Glutamatergic neuron (in vitro differentiated cells): ENCODE data around the gene NAA25. TPM values are rescaled to one million over a fixed set of nuclear protein-coding genes. Genes with fewer than 3 reads are reported as not detected.
"Not testable (repeated sequence)": the region's sequence is repeated elsewhere in the genome, so short reads cannot be mapped to it uniquely, and the experiment has no call there.

ENCODE experiments used
- DNase-seq: peaks from one replicate; pipeline ENCODE4 v3.0.0; 2022
- H3K27ac Mint-ChIP-seq: one replicate; pipeline ENCODE4 v1.8.0; 2020; ENCODE audit warnings: mild to moderate bottlenecking, mixed read lengths, inconsistent platforms; ENCODE audit not compliant: unreplicated experiment
- H3K27me3 Mint-ChIP-seq: one replicate; pipeline ENCODE4 v1.8.0; 2020; ENCODE audit warnings: mild to moderate bottlenecking, moderate library complexity, mixed read lengths, inconsistent platforms; ENCODE audit not compliant: unreplicated experiment
- H3K36me3 Mint-ChIP-seq: one replicate; pipeline ENCODE4 v1.8.0; 2020; ENCODE audit warnings: mild to moderate bottlenecking, mixed read lengths, inconsistent platforms; ENCODE audit not compliant: unreplicated experiment
- H3K4me1 Mint-ChIP-seq: one replicate; pipeline ENCODE4 v1.8.0; 2020; ENCODE audit warnings: mild to moderate bottlenecking, low read depth, mixed read lengths, inconsistent platforms; ENCODE audit not compliant: unreplicated experiment
- H3K4me3 Mint-ChIP-seq: one replicate; pipeline ENCODE4 v1.8.0; 2020; ENCODE audit warnings: mild to moderate bottlenecking, mixed read lengths, inconsistent platforms; ENCODE audit not compliant: unreplicated experiment
- H3K9me3 Mint-ChIP-seq: one replicate; pipeline ENCODE4 v1.8.0; 2020; ENCODE audit warnings: mild to moderate bottlenecking, moderate library complexity, mixed read lengths, inconsistent platforms; ENCODE audit not compliant: unreplicated experiment
- total RNA-seq: library from RNA; stranded (reverse); fragmentation: NEBNext Ultra II Directional; extraction: Animal tissue kit (Norgen Biotek cat#: 25700); gene quantifications from one replicate; pipeline ENCODE4 v1.2.1, GENCODE V29; 2021; ENCODE audit not compliant: unreplicated experiment
- TF ChIP-seq, protein P1 (sequence below): fragments of 200-600 bp; sonication (generic); IDR thresholded peaks from one replicate; pipeline ENCODE4 v1.5.0; 2021; ENCODE audit not compliant: partially characterized antibody, unreplicated experiment

Gene NAA25
- total RNA-seq, 1 donor from 2014 or later: 34.8 TPM

DNA sequence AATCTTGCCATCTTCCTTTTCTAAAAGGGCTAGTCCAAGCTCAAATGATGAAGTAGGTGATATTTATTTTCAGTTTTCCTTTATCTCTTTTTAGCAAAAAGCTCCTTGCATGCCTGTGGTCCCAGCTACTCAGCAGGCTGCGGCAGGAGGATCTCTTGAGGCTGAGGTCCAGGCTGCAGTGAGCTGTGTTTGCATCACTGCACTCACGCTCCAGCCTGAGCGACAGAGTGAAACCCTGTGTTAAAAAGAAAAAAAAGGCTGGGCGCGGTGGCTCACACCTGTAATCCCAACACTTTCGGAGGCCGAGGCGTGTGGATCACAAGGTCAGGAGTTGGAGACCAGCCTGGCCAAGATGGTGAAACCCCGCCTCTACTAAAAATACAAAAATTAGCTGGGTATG lies 100.6 kb downstream of the NAA25 start:
- H3K9me3 Mint-ChIP-seq: peaks cover 4% of the 10 kb centered on the region
- peaks cover 7% of the 10 kb centered on the region for H3K4me1 Mint-ChIP-seq
- peaks cover 7% of the 10 kb centered on the region for H3K27me3 Mint-ChIP-seq
- no peak for DNase-seq
- H3K36me3 Mint-ChIP-seq: no peaks in the 10 kb centered on the region
- H3K27ac Mint-ChIP-seq: no peak overlapping the region
- TF ChIP-seq, protein P1, sequence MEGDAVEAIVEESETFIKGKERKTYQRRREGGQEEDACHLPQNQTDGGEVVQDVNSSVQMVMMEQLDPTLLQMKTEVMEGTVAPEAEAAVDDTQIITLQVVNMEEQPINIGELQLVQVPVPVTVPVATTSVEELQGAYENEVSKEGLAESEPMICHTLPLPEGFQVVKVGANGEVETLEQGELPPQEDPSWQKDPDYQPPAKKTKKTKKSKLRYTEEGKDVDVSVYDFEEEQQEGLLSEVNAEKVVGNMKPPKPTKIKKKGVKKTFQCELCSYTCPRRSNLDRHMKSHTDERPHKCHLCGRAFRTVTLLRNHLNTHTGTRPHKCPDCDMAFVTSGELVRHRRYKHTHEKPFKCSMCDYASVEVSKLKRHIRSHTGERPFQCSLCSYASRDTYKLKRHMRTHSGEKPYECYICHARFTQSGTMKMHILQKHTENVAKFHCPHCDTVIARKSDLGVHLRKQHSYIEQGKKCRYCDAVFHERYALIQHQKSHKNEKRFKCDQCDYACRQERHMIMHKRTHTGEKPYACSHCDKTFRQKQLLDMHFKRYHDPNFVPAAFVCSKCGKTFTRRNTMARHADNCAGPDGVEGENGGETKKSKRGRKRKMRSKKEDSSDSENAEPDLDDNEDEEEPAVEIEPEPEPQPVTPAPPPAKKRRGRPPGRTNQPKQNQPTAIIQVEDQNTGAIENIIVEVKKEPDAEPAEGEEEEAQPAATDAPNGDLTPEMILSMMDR: no peak
- no peak overlapping the region for H3K4me3 Mint-ChIP-seq

DNA sequence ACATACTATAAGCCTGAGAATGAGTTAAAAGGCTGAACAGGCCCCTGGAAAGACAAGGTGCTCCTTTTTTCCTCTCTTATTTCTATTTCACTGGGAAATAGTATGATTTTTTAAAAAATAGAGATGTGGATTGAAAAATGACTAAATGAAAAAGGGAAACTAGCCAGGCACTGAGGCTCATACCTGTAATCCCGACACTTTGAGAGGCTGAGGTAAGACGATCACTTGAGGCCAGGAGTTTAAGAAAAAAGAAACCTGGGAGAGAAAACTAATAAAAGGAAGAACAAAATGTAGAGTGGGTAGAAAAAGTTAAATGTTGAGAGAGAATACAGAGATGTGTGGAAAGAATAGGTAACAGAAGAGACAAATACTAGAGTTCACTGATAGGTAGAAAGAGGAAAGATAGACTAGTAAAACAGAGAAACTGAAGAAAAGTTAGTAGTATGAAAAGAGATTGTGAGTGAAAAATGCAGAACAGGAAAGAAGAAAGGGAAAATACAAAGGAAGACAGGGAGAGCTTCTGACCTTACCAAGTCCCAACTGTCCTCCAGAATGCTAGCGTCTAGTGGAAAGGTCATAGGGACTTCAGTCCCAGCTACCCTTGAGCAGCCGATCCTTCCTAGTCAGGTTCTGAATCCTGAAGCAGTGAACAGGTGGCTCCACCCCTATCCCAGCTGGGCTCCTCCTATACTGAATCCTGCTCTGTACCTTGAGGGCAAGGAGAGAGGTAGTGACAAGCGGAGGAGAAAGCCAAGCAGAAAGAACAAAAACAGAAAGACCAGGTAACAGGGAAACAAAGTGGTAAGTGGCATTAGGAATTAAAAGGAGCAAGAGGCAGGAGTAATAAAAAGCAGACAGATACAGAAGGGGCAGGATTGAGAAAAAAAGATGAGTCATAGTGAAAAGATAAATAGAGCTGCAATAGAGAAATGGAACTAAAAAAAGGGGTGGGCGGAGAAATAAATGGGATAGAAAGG lies 102.9 kb downstream of the NAA25 start:
- TF ChIP-seq, protein P1: no peak
- no peak overlapping the region for H3K4me3 Mint-ChIP-seq
- H3K9me3 Mint-ChIP-seq: no peaks in the 10 kb centered on the region
- H3K27ac Mint-ChIP-seq: no peak overlapping the region
- peaks cover 2% of the 10 kb centered on the region for H3K27me3 Mint-ChIP-seq
- DNase-seq: no peak
- H3K36me3 Mint-ChIP-seq: no peaks in the 10 kb centered on the region
- peaks cover 3% of the 10 kb centered on the region for H3K4me1 Mint-ChIP-seq

DNA sequence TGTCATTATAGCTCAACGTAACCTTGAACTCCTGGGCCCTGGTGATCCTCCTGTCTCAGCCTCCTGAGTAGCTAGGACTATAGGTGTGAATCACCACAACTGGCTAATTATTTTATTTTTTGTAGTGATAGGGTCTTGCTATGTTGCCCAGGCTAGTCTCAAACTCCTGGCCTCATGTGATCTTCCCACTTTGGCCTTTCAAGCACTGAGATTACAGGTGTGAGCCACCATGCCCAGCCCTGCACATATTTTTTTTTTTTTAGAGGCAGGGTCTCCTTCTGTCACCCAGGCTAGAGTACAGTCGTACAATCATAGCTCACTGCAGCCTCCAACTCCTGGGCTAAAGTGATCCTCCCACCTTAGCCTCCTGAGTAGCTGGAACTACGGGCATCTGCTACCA lies 104.5 kb downstream of the NAA25 start:
- H3K36me3 Mint-ChIP-seq: no peaks in the 10 kb centered on the region
- no peaks in the 10 kb centered on the region for H3K9me3 Mint-ChIP-seq
- peaks cover 3% of the 10 kb centered on the region for H3K4me1 Mint-ChIP-seq
- TF ChIP-seq, protein P1: no peak
- no peaks in the 10 kb centered on the region for H3K27me3 Mint-ChIP-seq
- DNase-seq: no peak
- H3K4me3 Mint-ChIP-seq: no peak overlapping the region
- H3K27ac Mint-ChIP-seq: no peak overlapping the region

DNA sequence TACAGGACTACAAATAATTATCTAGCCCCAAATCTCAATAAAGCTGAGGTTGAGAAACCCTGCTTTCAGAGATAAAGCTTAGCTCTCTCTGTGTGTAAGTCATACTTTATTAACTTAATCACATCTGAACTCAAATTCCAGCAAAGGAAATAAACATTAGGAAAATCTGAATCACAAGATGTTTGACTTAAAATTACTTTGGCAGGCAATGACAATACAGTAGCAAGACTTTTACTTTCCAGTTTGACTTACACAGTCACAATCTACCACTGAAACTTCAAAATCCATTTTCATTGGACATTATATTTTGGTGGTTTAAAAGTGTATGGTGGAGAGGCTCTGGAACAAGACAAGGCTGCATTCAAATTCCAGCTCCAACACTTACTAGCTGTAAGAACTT lies 107.0 kb downstream of the NAA25 start:
- TF ChIP-seq, protein P1: no peak
- Mint-ChIP-seq H3K27ac (no peak overlapping the region), H3K36me3 (no peaks in the 10 kb centered on the region), H3K27me3 (no peaks in the 10 kb centered on the region), H3K9me3 (no peaks in the 10 kb centered on the region), H3K4me1 (peaks cover 3% of the 10 kb centered on the region), H3K4me3 (no peak overlapping the region)
- DNase-seq: no peak

DNA sequence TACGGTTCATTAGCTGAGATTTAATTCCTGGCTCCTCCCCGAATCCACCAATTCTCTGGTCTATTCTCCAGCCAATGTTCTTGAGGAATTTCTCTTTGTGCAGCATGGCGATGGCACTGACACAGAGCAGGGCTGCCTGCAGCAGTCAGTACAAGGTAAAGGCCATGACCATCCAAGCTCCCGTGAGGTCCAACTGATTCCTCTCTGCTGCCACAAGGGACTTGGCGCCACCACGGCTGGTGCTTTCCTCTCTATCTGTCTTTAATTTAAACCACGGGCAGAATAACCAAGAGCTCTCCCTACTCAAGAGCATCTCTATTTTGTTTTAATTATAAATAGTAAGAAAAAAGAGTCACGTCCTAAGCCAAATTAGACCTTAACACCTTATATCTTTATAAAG lies 107.8 kb downstream of the NAA25 start:
- Mint-ChIP-seq H3K4me3 (no peak overlapping the region), H3K36me3 (no peaks in the 10 kb centered on the region), H3K27ac (no peak overlapping the region), H3K9me3 (no peaks in the 10 kb centered on the region), H3K4me1 (no peaks in the 10 kb centered on the region), H3K27me3 (no peaks in the 10 kb centered on the region)
- TF ChIP-seq, protein P1: no peak
- no peak for DNase-seq

DNA sequence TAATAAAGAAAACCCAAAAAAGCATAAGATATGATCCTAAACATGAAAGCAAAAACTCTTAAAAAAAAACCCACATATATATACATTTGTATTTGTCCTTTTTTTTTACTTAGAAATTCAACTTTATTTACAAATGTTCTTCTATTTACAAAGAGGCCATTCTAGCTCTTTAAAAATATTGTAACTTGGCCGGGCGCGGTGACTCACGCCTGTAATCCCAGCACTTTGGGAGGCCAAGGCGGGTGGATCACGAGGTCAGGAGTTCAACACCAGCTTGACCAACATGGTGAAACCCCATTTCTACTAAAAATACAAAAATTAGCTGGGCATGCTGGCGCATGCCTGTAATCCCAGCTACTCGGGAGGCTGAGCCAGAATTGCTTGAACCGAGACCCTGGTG lies 109.5 kb downstream of the NAA25 start:
- not testable (repeated sequence) for H3K27me3 Mint-ChIP-seq, DNase-seq, H3K4me3 Mint-ChIP-seq, H3K4me1 Mint-ChIP-seq, H3K9me3 Mint-ChIP-seq, H3K27ac Mint-ChIP-seq, H3K36me3 Mint-ChIP-seq
